Spleen (tissue), 13 donors: ENCODE results near the gene ELP1. TPM values are rescaled to one million over a fixed set of nuclear protein-coding genes. Genes with fewer than 3 reads are reported as not detected.

Experiments used
- DNase-seq: peaks from one replicate; pipeline ENCODE4 v3.0.0-alpha.2; 2020
- H3K27ac ChIP-seq, 8 donors: fragments of 200-600 bp; sonication (generic) in 7 of 8; 1 replicate in 4 of 8; 2 replicates in 4 of 8; pipeline versions ENCODE4 v1.5.0 to v1.8.0; 2016 to 2021; ENCODE audit warnings: inconsistent platforms in 4 of 8, mild to moderate bottlenecking in 4 of 8, moderate library complexity in 1 of 8
- H3K27me3 ChIP-seq, 7 donors: fragments of 200-600 bp; sonication (generic) in 6 of 7; replicated peaks in 1 of 7; 1 replicate in 4 of 7; 2 replicates in 3 of 7; pipeline versions ENCODE4 v1.5.0 to v1.8.0; 2016 to 2021; ENCODE audit warnings: inconsistent platforms in 3 of 7, mild to moderate bottlenecking in 1 of 7
- H3K36me3 ChIP-seq, 6 donors: fragments of 200-600 bp; sonication (generic) in 5 of 6; 1 replicate in 4 of 6; 2 replicates in 2 of 6; pipeline versions ENCODE4 v1.5.0 to v1.8.0; 2016 to 2021; ENCODE audit warnings: inconsistent platforms in 2 of 6
- H3K4me1 ChIP-seq, 6 donors: fragments of 200-600 bp; sonication (generic) in 5 of 6; 1 replicate in 3 of 6; 2 replicates in 3 of 6; pipeline versions ENCODE4 v1.5.0 to v1.8.0; 2016 to 2021; ENCODE audit warnings: inconsistent platforms in 3 of 6
- H3K4me3 ChIP-seq, 8 donors: fragments of 200-600 bp; sonication (generic) in 7 of 8; 1 replicate in 4 of 8; 2 replicates in 4 of 8; pipeline versions ENCODE4 v1.5.0 to v1.8.0; 2016 to 2021; ENCODE audit warnings: inconsistent platforms in 4 of 8, mild to moderate bottlenecking in 4 of 8, moderate library complexity in 2 of 8
- H3K9me3 ChIP-seq, 8 donors: fragments of 200-600 bp; sonication (generic) in 7 of 8; 1 replicate in 4 of 8; 2 replicates in 4 of 8; pipeline versions ENCODE4 v1.5.0 to v1.8.0; 2016 to 2021; ENCODE audit warnings: inconsistent platforms in 4 of 8
- POLR2A ChIP-seq, 3 donors: fragments of 450-650 bp; IDR thresholded peaks; one replicate each; pipeline ENCODE4 v1.5.1; 2017; ENCODE audit warnings: antibody characterized with exemption in 3 of 3, mild to moderate bottlenecking in 1 of 3
- POLR2AphosphoS5 ChIP-seq, 3 donors: sonication (generic); formaldehyde crosslinking; IDR thresholded peaks; one replicate each; pipeline ENCODE4 v1.5.1; 2017; ENCODE audit warnings: antibody characterized with exemption in 3 of 3
- WGBS, 5 donors: extraction: QIAGEN DNeasy Blood & Tissue Kit in 3 of 5; methylation state at CpG; one replicate each; pipeline versions ENCODE4 v1.1.5 to v1.1.7; 2013 to 2018; 5-methylcytosine and 5-hydroxymethylcytosine counted together
- intact Hi-C: fragments of 100-400 bp; cut with DNase I; formaldehyde crosslinking; loops from one replicate; pipeline ENCODE4 v1.15.0; 2023; ENCODE audit warnings: low total_unique reads
- long read RNA-seq, 2 donors: transcript quantifications; one replicate each; lab custom pipeline, GENCODE V29; 2026
- polyA plus RNA-seq, 3 donors: library from polyadenylated mRNA; stranded (reverse); fragments of 200-250 nt; gene quantifications; one replicate each; pipeline ENCODE4 v1.2.1, GENCODE V29; 2013
- total RNA-seq, 7 donors: library from RNA; depleted of rRNA in 3 of 7; stranded (reverse); fragments of >200 nt in 3 of 7; fragmentation: NEBNext Ultra II Directional in 4 of 7; extraction: Animal tissue kit (Norgen Biotek cat#: 25700) in 4 of 7; gene quantifications; one replicate each; pipeline versions ENCODE4 v1.1.0 to v1.2.1, GENCODE V29; 2016 to 2021
- TF ChIP-seq, protein P1 (sequence below), 11 experiments: fragments of 200-600 bp in 7 of 11; fragments of 450-650 bp in 4 of 11; sonication (generic) in 4 of 11; IDR thresholded peaks in 8 of 11; conservative IDR thresholded peaks in 3 of 11; 1 replicate in 7 of 11; 2 replicates in 4 of 11; pipeline versions ENCODE4 v1.4.0 to v1.8.0; 2016 to 2021; ENCODE audit warnings: antibody characterized with exemption in 11 of 11, inconsistent platforms in 4 of 11, mild to moderate bottlenecking in 1 of 11
- donor health status: healthy with polysubstance abuse.
- donor health status: DM: no; HTN: no; CAD: no; lungs with moderate emphysema.
- donor health status: DM: no; HTN: no; CAD: no.
- donor health status: Bipolar disorder and iron deficiency.
- donor health status: healthy.
- donor health status: DM: no; HTN: no; CAD: no.
- donor health status: DM: yes; HTN: yes; CAD: no.

The ELP1 gene, protein sequence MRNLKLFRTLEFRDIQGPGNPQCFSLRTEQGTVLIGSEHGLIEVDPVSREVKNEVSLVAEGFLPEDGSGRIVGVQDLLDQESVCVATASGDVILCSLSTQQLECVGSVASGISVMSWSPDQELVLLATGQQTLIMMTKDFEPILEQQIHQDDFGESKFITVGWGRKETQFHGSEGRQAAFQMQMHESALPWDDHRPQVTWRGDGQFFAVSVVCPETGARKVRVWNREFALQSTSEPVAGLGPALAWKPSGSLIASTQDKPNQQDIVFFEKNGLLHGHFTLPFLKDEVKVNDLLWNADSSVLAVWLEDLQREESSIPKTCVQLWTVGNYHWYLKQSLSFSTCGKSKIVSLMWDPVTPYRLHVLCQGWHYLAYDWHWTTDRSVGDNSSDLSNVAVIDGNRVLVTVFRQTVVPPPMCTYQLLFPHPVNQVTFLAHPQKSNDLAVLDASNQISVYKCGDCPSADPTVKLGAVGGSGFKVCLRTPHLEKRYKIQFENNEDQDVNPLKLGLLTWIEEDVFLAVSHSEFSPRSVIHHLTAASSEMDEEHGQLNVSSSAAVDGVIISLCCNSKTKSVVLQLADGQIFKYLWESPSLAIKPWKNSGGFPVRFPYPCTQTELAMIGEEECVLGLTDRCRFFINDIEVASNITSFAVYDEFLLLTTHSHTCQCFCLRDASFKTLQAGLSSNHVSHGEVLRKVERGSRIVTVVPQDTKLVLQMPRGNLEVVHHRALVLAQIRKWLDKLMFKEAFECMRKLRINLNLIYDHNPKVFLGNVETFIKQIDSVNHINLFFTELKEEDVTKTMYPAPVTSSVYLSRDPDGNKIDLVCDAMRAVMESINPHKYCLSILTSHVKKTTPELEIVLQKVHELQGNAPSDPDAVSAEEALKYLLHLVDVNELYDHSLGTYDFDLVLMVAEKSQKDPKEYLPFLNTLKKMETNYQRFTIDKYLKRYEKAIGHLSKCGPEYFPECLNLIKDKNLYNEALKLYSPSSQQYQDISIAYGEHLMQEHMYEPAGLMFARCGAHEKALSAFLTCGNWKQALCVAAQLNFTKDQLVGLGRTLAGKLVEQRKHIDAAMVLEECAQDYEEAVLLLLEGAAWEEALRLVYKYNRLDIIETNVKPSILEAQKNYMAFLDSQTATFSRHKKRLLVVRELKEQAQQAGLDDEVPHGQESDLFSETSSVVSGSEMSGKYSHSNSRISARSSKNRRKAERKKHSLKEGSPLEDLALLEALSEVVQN (N-terminal part only)
- 10 to 100 TPM; 13.6 to 30.5 (median 19.1) TPM for total RNA-seq
- 10 to 100 TPM in 2 of 3 donors, 1 to 10 TPM in 1; 9.9 to 14.5 (median 13.6) TPM for polyA plus RNA-seq
- long read RNA-seq, donor 1, result 0 reads
- long read RNA-seq, donor 2, result 0 reads

- TF ChIP-seq, protein P1, sequence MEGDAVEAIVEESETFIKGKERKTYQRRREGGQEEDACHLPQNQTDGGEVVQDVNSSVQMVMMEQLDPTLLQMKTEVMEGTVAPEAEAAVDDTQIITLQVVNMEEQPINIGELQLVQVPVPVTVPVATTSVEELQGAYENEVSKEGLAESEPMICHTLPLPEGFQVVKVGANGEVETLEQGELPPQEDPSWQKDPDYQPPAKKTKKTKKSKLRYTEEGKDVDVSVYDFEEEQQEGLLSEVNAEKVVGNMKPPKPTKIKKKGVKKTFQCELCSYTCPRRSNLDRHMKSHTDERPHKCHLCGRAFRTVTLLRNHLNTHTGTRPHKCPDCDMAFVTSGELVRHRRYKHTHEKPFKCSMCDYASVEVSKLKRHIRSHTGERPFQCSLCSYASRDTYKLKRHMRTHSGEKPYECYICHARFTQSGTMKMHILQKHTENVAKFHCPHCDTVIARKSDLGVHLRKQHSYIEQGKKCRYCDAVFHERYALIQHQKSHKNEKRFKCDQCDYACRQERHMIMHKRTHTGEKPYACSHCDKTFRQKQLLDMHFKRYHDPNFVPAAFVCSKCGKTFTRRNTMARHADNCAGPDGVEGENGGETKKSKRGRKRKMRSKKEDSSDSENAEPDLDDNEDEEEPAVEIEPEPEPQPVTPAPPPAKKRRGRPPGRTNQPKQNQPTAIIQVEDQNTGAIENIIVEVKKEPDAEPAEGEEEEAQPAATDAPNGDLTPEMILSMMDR (IDR thresholded peaks at IDR 0.05 in 8 of 11, conservative IDR thresholded peaks at IDR 0.05 in 3 of 11), result peak in 7 of 11 experiments; percentile 15 to 37 (median 26)
- TF ChIP-seq POLR2AphosphoS5 (IDR thresholded peaks at IDR 0.05), result peak; percentile 89 to 93 (median 91)
- TF ChIP-seq POLR2A (IDR thresholded peaks at IDR 0.05), result no peak
- Histone ChIP-seq H3K27me3 (no peaks in the 10 kb centered on the region), H3K9me3 (no peaks in the 10 kb centered on the region), H3K27ac (peak within 1 kb of the TSS; percentile 79 to 93 (median 92)), H3K4me3 (peak within 1 kb of the TSS; percentile 63 to 99 (median 86)), H3K36me3 (peaks cover 0 to 46% (median 12%) of the 10 kb centered on the region in 6 donors), H3K4me1 (peaks cover 8 to 46% (median 34%) of the 10 kb centered on the region in 6 donors)
- peak; percentile 98 for DNase-seq
- WGBS, 5 donors, result 0 to 1% (median 0%) methylated on average over 29 to 48 of the region's 48 CpGs
- intact Hi-C loops, result loop anchor here (10.0 kb wide), 1 partner anchor 81 kb away; the partner anchor contains the start of gene CTNNAL1
Measured at GRCh38 chr9:108933718-108934322, at the start of gene ELP1. Gene ELP1, minus strand, starts transcription at chr9:108934124. Its CDS starts 2,978 bp downstream, at chr9:108931146.

DNA sequence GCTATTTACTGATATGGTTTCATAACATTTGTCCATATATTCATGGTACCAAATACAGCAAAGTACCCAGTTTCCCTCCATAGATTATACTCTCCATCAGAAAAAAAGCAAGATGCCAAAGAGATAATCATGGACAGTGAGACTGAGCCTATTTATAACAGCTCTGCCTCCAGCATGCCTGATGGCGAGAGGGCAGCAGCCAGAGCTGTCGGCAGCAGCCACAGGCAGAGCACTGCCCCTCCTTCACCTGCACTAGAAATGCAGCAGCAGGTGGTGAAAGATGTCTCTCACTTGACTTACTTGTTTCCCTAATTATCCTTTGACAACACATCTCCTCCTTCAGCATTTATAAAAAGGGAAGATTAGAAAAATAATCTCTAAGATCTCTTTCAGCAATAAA is 47.0 kb upstream of the ELP1 start:
- Histone ChIP-seq H3K27ac (no peak overlapping the region), H3K9me3 (no peaks in the 10 kb centered on the region), H3K36me3 (peaks cover 0 to 47% (median 7%) of the 10 kb centered on the region in 6 donors), H3K27me3 (no peaks in the 10 kb centered on the region), H3K4me3 (no peak overlapping the region), H3K4me1 (no peaks in the 10 kb centered on the region)
- WGBS, 5 donors, result 91 to 100% (median 98%) methylated on average over 2 of the region's 2 CpGs
- TF ChIP-seq POLR2A (IDR thresholded peaks at IDR 0.05), result no peak
- TF ChIP-seq, protein P1 (IDR thresholded peaks at IDR 0.05 in 8 of 11, conservative IDR thresholded peaks at IDR 0.05 in 3 of 11), result no peak
- TF ChIP-seq POLR2AphosphoS5 (IDR thresholded peaks at IDR 0.05), result no peak
- DNase-seq, result no peak
- intact Hi-C loops, result no loop called here

DNA sequence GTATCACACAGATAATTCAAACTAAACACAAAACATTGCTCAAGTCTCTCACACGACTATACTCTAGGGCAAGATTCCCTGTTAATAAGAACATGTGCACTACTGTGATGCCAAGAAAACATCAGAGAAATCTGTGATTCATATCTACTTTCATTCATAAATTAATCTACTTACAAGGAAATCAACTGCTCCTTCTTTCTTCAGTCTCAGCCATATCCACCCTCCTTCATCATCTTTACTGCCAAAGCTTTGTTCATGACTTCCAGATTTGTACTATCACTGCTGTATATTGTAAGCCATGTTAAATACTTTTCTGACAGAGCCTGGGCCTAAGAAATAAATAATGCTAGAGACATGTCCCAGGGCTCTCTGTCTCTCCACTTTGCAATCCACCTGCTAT is 44.3 kb upstream of the ELP1 start:
- no peak overlapping the region for H3K27ac ChIP-seq
- H3K9me3 ChIP-seq, result no peaks in the 10 kb centered on the region
- peaks cover 0 to 14% (median 5%) of the 10 kb centered on the region in 6 donors for H3K4me1 ChIP-seq
- TF ChIP-seq POLR2A (IDR thresholded peaks at IDR 0.05) (no peak), POLR2AphosphoS5 (IDR thresholded peaks at IDR 0.05) (no peak)
- TF ChIP-seq, protein P1 (IDR thresholded peaks at IDR 0.05 in 8 of 11, conservative IDR thresholded peaks at IDR 0.05 in 3 of 11), result no peak
- intact Hi-C loops, result no loop called here
- no peak overlapping the region for H3K4me3 ChIP-seq
- 67 to 76% (median 71%) methylated on average over 1 of the region's 1 CpG for WGBS, 5 donors
- no peaks in the 10 kb centered on the region for H3K27me3 ChIP-seq
- H3K36me3 ChIP-seq, result peaks cover 0 to 47% (median 7%) of the 10 kb centered on the region in 6 donors
- no peak for DNase-seq
